Hematopoietic multipotent progenitor cell (in vitro differentiated cells): ENCODE data around the gene STAMBPL1. TPM values are rescaled to one million over a fixed set of nuclear protein-coding genes. Genes with fewer than 3 reads are reported as not detected.
"Not testable (repeated sequence)": the region's sequence is repeated elsewhere in the genome, so short reads cannot be mapped to it uniquely, and the experiment has no call there.

Experiments
- DNase-seq, 3 donors: peaks; one replicate each; pipeline ENCODE4 v3.0.0-alpha.2; 2011 to 2015; ENCODE audit warnings: low read depth in 2 of 3, low spot score in 2 of 3
- total RNA-seq: library from RNA; depleted of rRNA; stranded (reverse); fragments of >200 nt; gene quantifications from one replicate; pipeline ENCODE4 v1.2.3, GENCODE V29; 2012

Gene STAMBPL1
- total RNA-seq, 1 donor: 39.3 TPM

DNA sequence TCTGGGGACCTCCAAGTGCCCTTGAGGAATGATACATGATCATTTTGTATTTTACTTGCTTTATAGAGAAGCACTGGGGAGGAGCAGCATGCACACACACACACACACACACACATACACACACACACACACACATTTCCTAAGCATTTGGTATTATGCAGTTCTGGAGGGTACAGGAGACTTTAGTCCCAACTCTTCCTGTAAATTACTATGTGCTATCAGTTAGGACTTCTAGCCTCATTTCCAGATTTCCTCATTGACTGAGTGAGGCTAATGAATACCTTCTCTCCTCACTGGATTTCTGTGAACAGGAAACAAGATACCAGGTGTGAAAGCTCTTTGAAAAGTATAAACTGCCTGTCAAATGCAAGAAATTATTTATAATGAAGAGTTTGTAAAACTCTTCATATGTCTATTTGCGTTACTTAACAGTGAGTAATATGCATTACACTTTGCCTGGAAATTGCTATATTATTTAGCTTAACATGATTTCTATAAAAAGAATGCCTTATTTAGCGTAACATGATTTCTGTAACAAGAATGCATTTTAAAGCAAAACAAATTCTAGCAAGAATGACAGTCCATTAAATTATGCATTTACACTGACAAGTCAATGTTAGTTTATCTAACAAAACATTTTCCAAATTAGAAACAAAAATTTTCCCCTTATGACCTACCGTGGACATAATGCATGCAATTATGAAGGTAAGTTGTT, 38.3 kb downstream of the STAMBPL1 start:
- DNase-seq: no peak

DNA sequence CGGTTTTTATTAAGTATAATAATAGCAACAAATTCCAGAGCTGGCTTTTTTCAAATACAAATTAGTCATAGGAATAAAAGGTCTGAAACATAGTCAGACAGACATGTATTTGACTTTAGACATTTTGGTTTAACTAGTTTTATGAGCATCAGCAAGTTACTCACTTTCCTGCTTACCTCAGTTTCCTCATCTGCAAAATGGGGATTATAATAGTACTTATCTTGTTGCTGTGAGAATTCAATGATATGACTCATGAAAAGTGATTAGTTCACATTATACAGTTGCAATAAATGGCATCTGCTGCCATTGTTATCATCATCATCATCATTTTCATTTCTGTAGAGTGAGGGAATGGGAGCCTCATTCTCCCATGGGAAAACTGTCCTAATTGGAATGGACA, 39.0 kb downstream of the STAMBPL1 start:
- no peak for DNase-seq

DNA sequence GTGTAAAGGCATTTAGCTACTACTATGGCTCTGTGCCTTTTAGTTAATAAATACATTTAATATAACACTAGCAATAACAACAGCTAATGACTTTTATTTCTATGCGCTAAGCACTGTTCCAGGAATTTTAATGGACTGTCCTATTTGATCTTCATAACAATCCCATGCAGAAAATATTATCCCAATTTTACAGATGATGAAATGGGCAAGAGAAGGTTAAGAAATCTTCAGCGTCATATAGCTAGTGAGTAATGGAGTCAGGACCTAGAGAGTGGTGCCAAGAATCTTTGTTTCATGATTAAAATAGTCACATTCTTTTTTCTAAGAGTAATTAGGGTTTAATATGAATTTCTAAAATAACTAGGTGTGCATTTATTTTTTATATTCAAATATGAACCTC, 40.2 kb downstream of the STAMBPL1 start:
- no peak for DNase-seq

DNA sequence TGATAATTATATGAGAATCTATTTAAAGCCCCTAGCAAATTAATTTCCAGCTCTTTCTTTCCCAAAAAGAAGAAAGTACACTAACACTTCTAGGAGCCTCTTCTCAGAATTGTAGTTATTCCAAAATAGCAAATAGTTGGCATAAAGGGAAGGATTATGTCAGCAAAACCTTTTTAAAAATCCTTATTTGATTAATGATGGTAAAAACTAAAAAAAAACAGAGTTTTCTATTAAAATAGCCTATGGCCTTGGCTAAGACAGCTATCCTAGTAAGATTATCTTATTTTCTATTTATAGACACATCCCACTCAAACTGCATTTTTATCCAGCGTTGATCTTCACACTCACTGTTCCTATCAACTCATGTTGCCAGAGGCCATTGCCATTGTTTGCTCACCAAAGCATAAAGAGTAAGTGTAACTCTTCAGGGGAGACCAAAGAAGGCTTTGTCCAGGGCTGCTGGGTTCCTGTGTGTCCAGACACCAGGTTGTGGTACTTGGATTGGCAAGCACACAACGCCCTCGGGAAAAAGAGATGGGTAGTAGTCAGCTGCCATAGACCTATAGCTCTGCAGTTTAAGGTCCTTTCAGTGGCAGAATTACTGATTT, 41.0 kb downstream of the STAMBPL1 start:
- DNase-seq: no peak

DNA sequence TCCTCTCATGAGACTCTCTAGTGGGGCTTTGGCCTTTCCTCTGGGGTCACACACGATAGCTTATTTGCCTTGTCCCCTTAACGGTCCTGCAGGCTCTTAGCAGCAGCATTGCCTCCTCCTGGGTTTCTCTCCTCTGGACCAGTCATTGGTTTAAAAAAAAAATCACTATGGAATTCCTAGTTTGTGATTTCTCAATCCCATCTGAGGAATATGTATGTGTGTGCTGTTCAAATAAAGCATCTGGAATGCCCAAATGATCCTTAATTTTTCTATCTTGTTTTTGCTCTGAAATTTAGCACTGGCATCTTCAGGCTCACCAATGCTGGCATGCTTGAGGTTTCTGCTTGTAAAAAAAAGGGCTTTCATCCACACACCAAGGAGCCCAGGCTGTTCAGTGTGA, 42.0 kb downstream of the STAMBPL1 start:
- DNase-seq: no peak

DNA sequence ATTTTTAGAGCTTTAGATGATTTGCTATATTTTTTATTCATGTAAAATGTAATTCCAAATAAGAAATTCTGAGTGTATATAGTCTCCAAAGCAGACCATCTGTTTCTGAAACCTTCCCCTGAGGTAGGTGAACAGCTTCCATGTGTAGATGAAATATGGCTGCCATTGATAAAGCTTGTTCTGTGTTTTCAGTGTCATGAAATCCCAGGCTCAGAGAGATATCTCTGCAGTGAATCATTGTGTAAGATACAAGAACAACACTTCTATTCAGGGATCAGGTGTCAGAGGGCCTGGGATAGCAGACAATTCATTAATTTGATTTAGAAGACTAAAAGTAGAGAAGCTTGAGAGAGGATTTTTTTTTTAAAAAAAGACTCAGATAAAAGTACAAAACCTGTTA, 43.5 kb downstream of the STAMBPL1 start:
- DNase-seq: no peak

DNA sequence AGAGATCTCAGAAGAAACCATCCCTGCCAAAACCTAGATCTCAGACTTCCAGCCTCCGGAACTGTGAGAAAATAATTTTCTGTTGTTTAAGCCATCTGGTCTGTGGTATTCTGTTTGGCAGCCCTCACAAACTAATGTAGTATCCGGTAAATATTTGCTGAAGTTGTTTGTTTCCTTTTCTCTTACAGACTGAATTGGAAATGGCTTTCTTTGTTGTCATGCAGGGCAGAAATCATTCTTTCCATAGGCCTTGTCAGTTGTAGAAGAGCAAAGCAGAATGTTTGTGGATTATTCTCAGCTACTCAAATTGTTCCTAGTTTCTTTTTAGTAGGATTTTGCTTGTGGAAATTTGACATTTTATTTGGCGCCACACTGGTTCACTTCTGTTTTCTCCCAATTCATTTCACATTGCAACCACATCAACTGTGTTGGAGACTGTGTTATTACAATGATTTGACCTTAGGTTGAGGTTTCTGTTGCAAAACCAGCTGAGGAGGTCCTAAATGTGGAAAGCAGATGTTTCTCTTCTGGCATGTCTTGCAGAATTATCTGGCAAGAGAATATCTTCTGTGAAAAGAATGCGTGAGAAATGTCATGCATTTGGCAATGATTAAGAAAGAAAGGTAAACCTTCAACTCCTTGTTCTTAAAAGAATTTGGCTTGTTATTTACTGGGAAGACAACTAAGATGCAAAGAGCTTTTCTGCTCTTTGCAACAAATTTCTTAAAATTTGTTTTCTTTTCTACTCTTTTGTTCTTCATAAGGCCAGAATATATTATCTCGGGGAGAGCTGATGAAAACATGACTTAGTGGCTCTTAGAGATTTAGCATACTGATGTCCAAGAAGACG, 46.7 kb downstream of the STAMBPL1 start:
- DNase-seq: no peak

DNA sequence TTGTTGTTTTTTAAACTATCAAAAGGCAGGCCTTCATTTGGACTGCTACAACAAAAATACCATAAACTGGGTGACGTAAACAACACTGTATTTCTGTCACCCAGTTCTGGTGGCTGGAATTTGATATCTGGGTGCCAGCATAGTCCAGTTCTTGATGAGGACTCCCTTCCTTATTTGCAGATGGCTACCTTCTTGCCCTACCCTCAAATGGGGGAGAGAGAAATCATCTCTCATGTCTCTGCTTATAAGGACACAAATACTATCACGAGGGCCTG, 47.3 kb downstream of the STAMBPL1 start:
- no peak for DNase-seq

DNA sequence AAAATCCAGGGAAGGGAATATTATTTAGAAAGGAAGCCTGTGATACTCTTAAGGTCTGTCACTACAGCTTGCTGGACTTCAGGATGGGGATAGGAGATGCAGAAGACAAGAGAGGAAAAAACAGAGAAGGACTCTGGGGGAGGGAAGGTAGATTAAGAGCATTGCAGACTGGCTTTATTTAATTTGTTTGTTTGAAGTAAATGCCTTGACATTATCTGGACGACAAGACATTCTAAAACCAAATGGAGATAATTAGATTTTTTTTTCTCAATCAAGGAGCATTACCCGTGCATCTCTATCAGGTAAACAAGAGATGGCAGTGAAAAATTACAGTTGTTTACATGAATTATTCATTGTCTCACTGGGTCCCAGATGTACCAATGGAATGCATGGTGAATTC, 48.2 kb downstream of the STAMBPL1 start:
- no peak for DNase-seq

DNA sequence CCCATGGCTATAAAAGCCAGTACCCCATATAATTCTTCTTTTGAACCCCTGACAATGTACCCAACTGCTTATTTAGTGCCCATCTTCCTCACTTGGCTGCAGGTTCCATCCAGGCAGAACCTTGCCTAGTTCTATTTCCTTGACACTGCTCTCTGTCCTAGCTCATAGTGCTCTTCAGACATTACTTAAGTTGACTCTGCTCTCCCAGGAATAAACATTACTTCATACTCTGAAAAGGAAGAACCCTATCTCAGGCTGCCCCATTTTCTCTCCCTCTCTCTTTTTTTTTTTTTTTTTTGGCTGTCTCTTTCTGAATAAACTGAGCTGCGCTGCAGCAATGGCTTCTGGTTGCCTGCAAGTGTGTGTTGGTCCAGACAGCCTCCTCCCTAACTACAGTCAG, 51.5 kb downstream of the STAMBPL1 start:
- no peak for DNase-seq

DNA sequence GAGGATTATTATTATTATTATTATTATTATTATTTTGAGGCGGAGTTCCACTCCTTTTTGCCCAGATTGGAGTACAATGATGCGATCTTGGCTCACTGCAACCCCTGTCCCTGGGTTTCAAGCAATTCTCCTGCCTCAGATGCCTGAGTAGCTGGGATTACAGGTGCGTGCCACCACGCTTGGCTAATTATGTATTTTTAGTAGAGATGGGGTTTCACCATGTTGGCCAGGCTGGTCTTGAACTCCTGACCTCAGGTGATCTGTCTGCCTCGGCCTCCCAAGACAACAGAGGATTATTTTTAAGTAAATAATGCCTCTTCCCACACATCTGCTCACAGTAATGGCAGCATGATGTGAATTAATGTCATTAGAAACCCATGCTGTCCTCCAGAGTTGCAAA, 52.0 kb downstream of the STAMBPL1 start:
- not testable (repeated sequence) for DNase-seq

DNA sequence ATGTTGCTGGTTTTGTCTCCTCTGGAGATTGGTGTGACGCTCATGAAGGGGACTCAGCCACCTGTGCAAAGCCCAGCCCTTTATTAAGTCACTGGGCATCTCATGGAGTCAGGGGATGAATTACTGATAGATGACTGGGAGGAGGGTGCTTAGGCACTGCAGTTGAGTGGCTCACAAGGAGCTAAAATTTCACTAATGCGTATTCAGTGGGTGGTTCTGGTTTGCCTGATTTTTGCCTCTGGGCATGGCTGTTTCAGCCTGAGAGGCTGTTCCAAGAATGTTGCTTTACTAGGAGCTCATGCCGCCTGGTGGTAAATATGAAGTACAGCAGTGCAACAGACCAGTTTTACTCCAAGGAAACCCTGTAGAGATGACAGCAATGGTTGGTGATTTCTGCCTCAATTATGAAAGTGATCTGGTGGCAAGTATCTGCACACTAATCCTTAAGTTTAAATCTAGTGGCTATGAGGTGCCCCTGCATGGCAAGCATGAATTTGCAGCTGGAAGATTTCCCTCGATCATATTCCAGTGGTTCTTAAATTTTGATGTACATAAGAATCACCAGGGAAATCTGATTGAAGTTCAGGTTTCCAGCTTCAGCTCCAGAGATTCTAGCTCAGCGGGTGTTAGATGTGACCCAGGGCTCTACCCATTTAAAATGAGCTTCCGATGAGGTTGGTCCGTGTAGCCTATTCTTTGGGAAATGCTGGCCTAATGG, 52.7 kb downstream of the STAMBPL1 start:
- DNase-seq: peak in 2 of 3 donors; percentile 44 to 76

DNA sequence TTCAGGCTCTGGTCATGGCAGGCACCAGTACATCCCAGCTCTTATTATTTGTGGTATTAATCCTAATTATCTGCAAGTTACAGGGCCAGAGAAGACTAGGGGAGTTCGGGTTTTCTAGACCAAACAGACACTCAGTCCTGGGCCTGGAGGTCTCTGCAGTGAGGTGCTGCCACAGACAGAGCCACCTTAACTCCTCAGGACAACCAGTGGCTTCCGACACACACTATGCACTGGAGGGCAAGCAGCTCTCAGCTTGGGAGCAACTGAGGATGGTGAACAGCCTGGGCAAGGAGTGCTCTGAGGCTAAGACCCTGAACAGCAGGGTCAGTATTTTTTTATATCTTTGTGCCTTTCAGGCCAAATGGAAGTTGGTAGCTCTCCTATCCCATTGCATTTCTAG, 53.5 kb downstream of the STAMBPL1 start:
- DNase-seq: no peak

DNA sequence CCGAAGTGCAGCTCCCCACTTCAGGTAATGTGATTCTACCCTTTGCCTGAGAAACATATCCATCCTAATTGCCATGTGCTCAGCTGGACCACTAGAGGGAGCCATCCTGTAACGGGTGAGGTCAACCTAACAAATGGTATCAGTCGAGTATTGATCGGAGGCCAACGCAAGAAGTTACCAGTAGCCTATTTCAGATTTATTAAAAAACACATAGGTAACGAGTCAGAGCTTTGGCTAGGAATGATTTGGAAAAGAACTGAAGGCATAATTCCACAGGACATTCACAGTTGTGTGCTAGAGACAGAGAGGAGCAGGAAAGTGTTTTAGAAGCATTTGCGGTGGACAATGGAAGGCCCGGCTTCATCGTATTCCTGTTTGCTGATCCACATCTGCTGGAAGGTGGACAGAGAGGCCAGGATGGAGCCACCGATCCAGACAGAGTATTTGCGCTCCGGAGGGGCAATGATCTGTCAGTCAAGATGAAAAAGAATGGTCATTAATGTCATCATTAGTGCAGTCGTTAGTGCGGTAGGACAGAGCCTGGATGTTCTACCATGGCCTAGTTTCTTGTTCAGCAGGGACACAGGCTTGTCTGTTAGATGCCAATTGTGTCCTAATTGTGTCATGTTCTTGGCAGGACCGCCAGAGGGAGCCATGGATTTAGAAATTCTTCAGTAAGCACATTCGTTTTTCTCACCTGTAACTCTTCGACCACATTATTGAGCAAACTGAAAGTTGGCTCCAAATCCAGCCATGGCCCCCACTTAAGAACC, 55.0 kb downstream of the STAMBPL1 start:
- DNase-seq: peak; percentile 58 to 87 (median 75)

DNA sequence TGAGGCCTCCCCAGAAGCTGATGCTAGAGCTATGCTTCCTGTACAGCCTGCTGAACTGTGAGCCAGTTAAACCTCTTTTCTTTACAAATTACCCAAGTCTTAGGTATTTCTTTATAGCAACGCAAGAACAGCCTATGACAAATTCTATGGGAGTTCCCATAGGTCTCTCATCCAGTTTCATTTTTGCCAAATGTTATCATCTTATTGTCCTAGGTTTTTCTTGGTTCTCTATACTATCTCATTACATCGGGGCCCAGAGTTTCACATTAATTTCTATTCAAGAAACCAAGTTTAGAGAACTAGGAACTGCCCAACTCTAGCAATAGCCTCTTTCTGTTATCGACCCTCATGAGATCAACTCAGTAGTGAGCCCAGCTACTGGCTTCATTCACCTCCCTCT, 56.6 kb downstream of the STAMBPL1 start:
- no peak for DNase-seq

DNA sequence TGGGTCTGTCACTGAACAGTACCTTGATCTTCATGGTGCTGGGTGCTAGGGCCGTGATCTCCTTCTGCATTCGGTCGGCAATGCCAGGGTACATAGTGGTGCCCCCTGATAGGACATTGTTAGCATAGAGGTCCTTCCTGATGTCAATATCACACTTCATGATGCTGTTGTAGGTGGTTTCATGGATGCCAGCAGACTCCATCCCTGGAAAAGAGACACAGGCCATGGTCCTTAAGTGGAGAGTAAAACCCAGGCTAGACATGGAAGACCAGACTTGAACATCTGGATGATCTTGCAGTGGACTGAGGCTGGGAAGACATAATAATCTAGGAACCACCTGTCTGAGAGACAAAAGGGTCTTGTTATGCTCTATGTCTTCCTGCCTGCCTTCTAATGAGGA, 58.0 kb downstream of the STAMBPL1 start:
- DNase-seq: no peak

DNA sequence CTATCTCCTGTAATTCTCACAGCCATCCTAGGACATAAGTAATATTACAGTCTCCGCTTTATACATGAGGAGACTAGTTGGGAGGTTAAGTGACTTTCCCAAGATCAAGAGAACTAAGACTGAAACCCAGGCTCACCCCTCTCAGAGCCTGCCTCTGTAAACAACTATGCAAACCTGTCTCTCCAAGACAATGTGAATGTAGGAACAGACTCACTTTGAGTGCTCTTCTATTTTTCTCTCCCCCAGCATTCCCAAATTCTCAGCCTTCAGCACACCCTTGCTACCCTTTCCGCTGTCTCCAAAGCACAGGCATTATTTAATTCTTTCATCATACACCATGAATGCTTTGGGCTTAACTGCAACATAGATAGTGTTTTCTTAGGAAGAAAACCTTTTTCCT, 58.9 kb downstream of the STAMBPL1 start:
- DNase-seq: no peak

DNA sequence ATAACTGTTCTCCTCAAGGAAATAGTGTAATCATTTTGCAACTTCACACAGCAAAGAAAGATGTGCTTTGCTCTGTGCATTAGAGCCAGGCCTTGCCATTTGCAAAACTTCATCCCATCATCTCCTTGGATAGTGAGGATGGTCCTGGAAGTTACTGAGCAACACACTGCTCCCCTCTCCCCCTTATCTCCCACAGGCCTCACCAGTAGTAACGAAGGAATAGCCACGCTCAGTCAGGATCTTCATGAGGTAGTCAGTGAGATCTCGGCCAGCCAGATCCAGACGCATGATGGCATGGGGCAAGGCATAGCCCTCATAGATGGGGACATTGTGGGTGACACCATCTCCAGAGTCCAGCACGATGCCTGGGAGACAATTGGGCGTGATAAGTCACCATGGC, 61.0 kb downstream of the STAMBPL1 start:
- no peak for DNase-seq

DNA sequence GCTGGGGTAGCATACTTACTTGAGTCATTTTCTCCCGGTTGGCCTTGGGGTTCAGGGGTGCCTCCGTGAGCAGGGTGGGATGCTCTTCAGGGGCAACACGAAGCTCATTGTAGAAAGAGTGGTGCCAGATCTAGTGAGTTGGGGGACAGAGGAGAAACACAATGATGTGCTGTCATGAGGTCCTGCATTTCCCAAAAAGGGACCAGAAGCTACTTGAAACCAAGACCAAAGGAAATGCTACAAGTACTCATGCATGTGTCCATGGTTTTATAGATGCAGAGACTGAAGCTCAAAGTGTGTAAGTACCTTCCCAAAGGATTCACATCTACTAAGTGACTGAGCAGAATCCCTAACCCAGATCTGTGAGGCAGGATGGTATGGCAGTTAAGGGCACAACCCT, 63.7 kb downstream of the STAMBPL1 start:
- DNase-seq: no peak

DNA sequence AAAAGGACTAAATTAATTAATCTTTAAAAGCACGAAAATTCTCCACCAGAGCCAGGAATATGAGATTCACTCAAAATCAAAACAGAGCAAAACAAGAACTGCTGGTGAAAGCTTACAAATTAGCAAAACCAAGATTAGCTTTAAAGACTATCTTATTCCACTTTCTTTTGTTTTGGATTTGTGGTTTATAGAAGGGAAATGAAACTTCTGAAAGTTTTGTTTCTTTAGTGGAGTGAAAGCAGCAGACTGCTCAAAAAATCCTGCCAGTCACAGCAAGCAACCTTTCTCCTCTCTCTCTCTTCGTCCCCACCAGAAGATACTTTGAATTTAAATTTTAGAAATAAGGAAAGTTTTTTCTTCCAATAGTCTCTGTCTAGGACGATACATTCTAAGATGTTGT, 64.8 kb downstream of the STAMBPL1 start:
- DNase-seq: peak in 1 of 3 donors; percentile 3

DNA sequence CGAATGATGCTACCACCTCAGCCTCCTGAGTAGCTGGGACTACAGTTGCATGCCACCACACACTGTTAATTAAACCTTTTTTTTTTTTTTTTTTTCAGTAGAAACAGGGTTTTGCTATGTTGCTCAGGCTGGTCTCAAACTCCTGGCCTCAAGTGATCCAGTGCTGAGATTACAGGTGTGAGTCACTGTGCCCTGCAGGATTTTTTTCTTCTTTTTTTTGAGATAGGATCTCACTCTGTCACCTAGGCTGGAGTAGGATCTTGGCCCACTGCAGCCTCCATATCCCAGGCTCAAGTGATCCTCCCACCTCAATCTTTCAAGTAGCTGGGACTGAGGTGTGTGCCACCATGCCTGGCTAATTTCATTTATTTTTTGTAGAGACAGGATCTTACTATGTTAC, 66.2 kb downstream of the STAMBPL1 start:
- no peak for DNase-seq
